ENCODE data around the gene SLC11A2.
A peak's percentile ranks its signal among the peaks of the same experiment; 100 is the strongest.

SLC11A2 gene

DNA sequence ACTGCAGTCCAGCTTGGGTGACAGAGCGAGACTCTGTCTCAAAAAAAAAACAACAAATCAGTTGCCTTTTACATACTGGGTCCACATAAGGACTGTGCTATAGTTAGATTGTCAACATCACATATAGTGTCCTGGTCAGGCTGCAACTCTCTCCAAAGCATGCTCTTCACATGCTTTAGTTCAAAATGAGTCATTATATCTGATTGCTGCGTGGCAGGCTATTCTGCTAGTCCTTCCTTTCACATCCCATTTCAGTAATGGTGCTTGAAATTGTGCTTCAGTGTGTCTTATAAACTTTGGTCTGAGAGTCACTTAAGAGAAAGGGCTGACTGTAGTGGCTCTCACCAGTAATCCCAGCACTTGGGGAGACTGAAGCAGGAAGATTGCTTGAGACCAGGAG is 28.9 kb upstream of the SLC11A2 start:
- H3K4me1 ChIP-seq (ENCODE audit: control insufficient read depth in 2 of 2, insufficient read depth in 2 of 2, low read length in 2 of 2) = no peaks in the 10 kb centered on the region
- no peak overlapping the region for H3K27ac ChIP-seq (ENCODE audit: low read depth in 2 of 2, low read length in 2 of 2)
- no peak overlapping the region for H3K9ac ChIP-seq (ENCODE audit: low read depth in 1 of 2, low read length in 2 of 2)
- no peaks in the 10 kb centered on the region for H3K9me3 ChIP-seq (ENCODE audit: control insufficient read depth in 2 of 2, low read length in 2 of 2)
- no peak overlapping the region for H3K4me3 ChIP-seq (ENCODE audit: low read length in 2 of 2)
- H3K36me3 ChIP-seq (ENCODE audit: control insufficient read depth in 2 of 2, insufficient read depth in 2 of 2, low read length in 2 of 2) = peaks cover 54 to 62% of the 10 kb centered on the region in 2 donors
- no peaks in the 10 kb centered on the region for H3K27me3 ChIP-seq (ENCODE audit: control insufficient read depth in 2 of 2, insufficient read depth in 2 of 2, low read length in 2 of 2)

GRCh38 chr12:51051787-51052186 is 25.6 kb upstream of the SLC11A2 start:
- H3K36me3 ChIP-seq (ENCODE audit: control insufficient read depth in 2 of 2, insufficient read depth in 2 of 2, low read length in 2 of 2) = peaks cover 32 to 36% of the 10 kb centered on the region in 2 donors

GRCh38 chr12:51049525-51049924 is 23.3 kb upstream of the SLC11A2 start:
- Histone ChIP-seq H3K4me3 (ENCODE audit: low read length in 2 of 2) (peak overlapping the region; percentile 94 to 99), H3K27ac (ENCODE audit: low read depth in 2 of 2, low read length in 2 of 2) (no peak overlapping the region), H3K36me3 (ENCODE audit: control insufficient read depth in 2 of 2, insufficient read depth in 2 of 2, low read length in 2 of 2) (peaks cover 18 to 19% of the 10 kb centered on the region in 2 donors), H3K4me1 (ENCODE audit: control insufficient read depth in 2 of 2, insufficient read depth in 2 of 2, low read length in 2 of 2) (peaks cover 4 to 21% of the 10 kb centered on the region in 2 donors), H3K27me3 (ENCODE audit: control insufficient read depth in 2 of 2, insufficient read depth in 2 of 2, low read length in 2 of 2) (no peaks in the 10 kb centered on the region), H3K9me3 (ENCODE audit: control insufficient read depth in 2 of 2, low read length in 2 of 2) (no peaks in the 10 kb centered on the region), H3K9ac (ENCODE audit: low read depth in 1 of 2, low read length in 2 of 2) (peak overlapping the region; percentile 96 to 99)

More at GRCh38 chr12:51051787-51052186, 25.6 kb upstream of the SLC11A2 start:
- Histone ChIP-seq H3K9ac (ENCODE audit: low read depth in 1 of 2, low read length in 2 of 2) (no peak overlapping the region), H3K27ac (ENCODE audit: low read depth in 2 of 2, low read length in 2 of 2) (no peak overlapping the region), H3K27me3 (ENCODE audit: control insufficient read depth in 2 of 2, insufficient read depth in 2 of 2, low read length in 2 of 2) (no peaks in the 10 kb centered on the region), H3K4me1 (ENCODE audit: control insufficient read depth in 2 of 2, insufficient read depth in 2 of 2, low read length in 2 of 2) (peaks cover 4 to 21% of the 10 kb centered on the region in 2 donors), H3K4me3 (ENCODE audit: low read length in 2 of 2) (no peak overlapping the region), H3K9me3 (ENCODE audit: control insufficient read depth in 2 of 2, low read length in 2 of 2) (no peaks in the 10 kb centered on the region)

- Histone ChIP-seq H3K27ac (ENCODE audit: low read depth in 2 of 2, low read length in 2 of 2) (peak overlapping the region; percentile 99), H3K9ac (ENCODE audit: low read depth in 1 of 2, low read length in 2 of 2) (peak overlapping the region; percentile 96 to 99), H3K4me3 (ENCODE audit: low read length in 2 of 2) (peak overlapping the region; percentile 94 to 99), H3K36me3 (ENCODE audit: control insufficient read depth in 2 of 2, insufficient read depth in 2 of 2, low read length in 2 of 2) (peaks cover 10 to 11% of the 10 kb centered on the region in 2 donors), H3K9me3 (ENCODE audit: control insufficient read depth in 2 of 2, low read length in 2 of 2) (no peaks in the 10 kb centered on the region), H3K27me3 (ENCODE audit: control insufficient read depth in 2 of 2, insufficient read depth in 2 of 2, low read length in 2 of 2) (no peaks in the 10 kb centered on the region), H3K4me1 (ENCODE audit: control insufficient read depth in 2 of 2, insufficient read depth in 2 of 2, low read length in 2 of 2) (peaks cover 4 to 21% of the 10 kb centered on the region in 2 donors)
Measured at GRCh38 chr12:51048661-51049251, 22.6 kb upstream of the SLC11A2 start.

- Histone ChIP-seq H3K27me3 (ENCODE audit: control insufficient read depth in 2 of 2, insufficient read depth in 2 of 2, low read length in 2 of 2) (no peaks in the 10 kb centered on the region), H3K9ac (ENCODE audit: low read depth in 1 of 2, low read length in 2 of 2) (peak within 1 kb of the TSS; percentile 96 to 99), H3K36me3 (ENCODE audit: control insufficient read depth in 2 of 2, insufficient read depth in 2 of 2, low read length in 2 of 2) (peaks cover 3 to 9% of the 10 kb centered on the region in 2 donors), H3K4me1 (ENCODE audit: control insufficient read depth in 2 of 2, insufficient read depth in 2 of 2, low read length in 2 of 2) (peaks cover 4 to 21% of the 10 kb centered on the region in 2 donors), H3K9me3 (ENCODE audit: control insufficient read depth in 2 of 2, low read length in 2 of 2) (no peaks in the 10 kb centered on the region), H3K4me3 (ENCODE audit: low read length in 2 of 2) (peak within 1 kb of the TSS; percentile 94 to 99), H3K27ac (ENCODE audit: low read depth in 2 of 2, low read length in 2 of 2) (peak within 1 kb of the TSS; percentile 99)
Measured at GRCh38 chr12:51047655-51048540, 21.7 kb upstream of the SLC11A2 start, which contains the start of gene LETMD1. TSS of gene LETMD1 (plus strand) at chr12:51048327. CDS start at chr12:51048357, 30 bp downstream.

GRCh38 chr12:51036279-51036678 is 10.1 kb upstream of the SLC11A2 start:
- Histone ChIP-seq H3K9me3 (ENCODE audit: control insufficient read depth in 2 of 2, low read length in 2 of 2) (no peaks in the 10 kb centered on the region), H3K27ac (ENCODE audit: low read depth in 2 of 2, low read length in 2 of 2) (no peak overlapping the region), H3K27me3 (ENCODE audit: control insufficient read depth in 2 of 2, insufficient read depth in 2 of 2, low read length in 2 of 2) (no peaks in the 10 kb centered on the region), H3K36me3 (ENCODE audit: control insufficient read depth in 2 of 2, insufficient read depth in 2 of 2, low read length in 2 of 2) (no peaks in the 10 kb centered on the region), H3K4me3 (ENCODE audit: low read length in 2 of 2) (no peak overlapping the region), H3K4me1 (ENCODE audit: control insufficient read depth in 2 of 2, insufficient read depth in 2 of 2, low read length in 2 of 2) (no peaks in the 10 kb centered on the region), H3K9ac (ENCODE audit: low read depth in 1 of 2, low read length in 2 of 2) (no peak overlapping the region)

DNA sequence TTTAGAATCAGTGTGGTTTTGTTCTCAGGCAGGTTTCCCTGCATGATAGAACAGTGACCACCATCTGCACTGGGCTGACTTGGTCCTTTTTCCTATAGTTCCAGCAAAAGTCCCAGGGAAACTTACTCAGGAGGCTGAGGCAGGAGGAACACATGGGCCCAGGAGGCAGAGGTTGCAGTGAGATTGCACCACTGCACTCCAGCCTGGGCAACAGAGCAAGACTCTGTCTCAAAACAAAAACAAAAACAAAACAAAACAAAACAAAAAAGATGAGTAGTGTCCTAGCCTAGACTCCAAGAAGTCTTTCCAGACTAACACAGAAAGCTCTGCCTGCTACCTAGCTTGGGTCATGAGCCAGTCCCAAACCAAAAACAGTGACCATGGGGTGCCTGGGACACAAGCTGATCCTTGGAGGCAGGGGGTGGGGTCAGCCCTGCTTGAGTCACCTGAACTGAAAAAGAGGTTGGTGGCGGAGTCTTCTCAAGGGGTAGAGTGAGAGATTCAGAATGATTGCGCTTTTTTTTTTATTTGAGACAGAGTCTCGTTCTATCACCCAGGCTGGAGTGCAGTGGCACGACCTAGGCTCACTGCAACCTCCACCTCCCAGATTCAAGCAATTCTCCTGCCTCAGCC is 7.4 kb upstream of the SLC11A2 start:
- Histone ChIP-seq H3K36me3 (ENCODE audit: control insufficient read depth in 2 of 2, insufficient read depth in 2 of 2, low read length in 2 of 2) (no peaks in the 10 kb centered on the region), H3K27me3 (ENCODE audit: control insufficient read depth in 2 of 2, insufficient read depth in 2 of 2, low read length in 2 of 2) (no peaks in the 10 kb centered on the region), H3K27ac (ENCODE audit: low read depth in 2 of 2, low read length in 2 of 2) (no peak overlapping the region), H3K9ac (ENCODE audit: low read depth in 1 of 2, low read length in 2 of 2) (no peak overlapping the region), H3K9me3 (ENCODE audit: control insufficient read depth in 2 of 2, low read length in 2 of 2) (no peaks in the 10 kb centered on the region), H3K4me3 (ENCODE audit: low read length in 2 of 2) (no peak overlapping the region), H3K4me1 (ENCODE audit: control insufficient read depth in 2 of 2, insufficient read depth in 2 of 2, low read length in 2 of 2) (no peaks in the 10 kb centered on the region)

GRCh38 chr12:51033048-51033447 is 6.9 kb upstream of the SLC11A2 start:
- Histone ChIP-seq H3K9ac (ENCODE audit: low read depth in 1 of 2, low read length in 2 of 2) (no peak overlapping the region), H3K4me1 (ENCODE audit: control insufficient read depth in 2 of 2, insufficient read depth in 2 of 2, low read length in 2 of 2) (no peaks in the 10 kb centered on the region), H3K4me3 (ENCODE audit: low read length in 2 of 2) (no peak overlapping the region), H3K27ac (ENCODE audit: low read depth in 2 of 2, low read length in 2 of 2) (no peak overlapping the region), H3K27me3 (ENCODE audit: control insufficient read depth in 2 of 2, insufficient read depth in 2 of 2, low read length in 2 of 2) (no peaks in the 10 kb centered on the region), H3K36me3 (ENCODE audit: control insufficient read depth in 2 of 2, insufficient read depth in 2 of 2, low read length in 2 of 2) (no peaks in the 10 kb centered on the region), H3K9me3 (ENCODE audit: control insufficient read depth in 2 of 2, low read length in 2 of 2) (no peaks in the 10 kb centered on the region)

- Histone ChIP-seq H3K9me3 (ENCODE audit: control insufficient read depth in 2 of 2, low read length in 2 of 2) (no peaks in the 10 kb centered on the region), H3K27ac (ENCODE audit: low read depth in 2 of 2, low read length in 2 of 2) (no peak overlapping the region), H3K36me3 (ENCODE audit: control insufficient read depth in 2 of 2, insufficient read depth in 2 of 2, low read length in 2 of 2) (no peaks in the 10 kb centered on the region), H3K9ac (ENCODE audit: low read depth in 1 of 2, low read length in 2 of 2) (no peak overlapping the region), H3K4me3 (ENCODE audit: low read length in 2 of 2) (peak overlapping the region in 1 of 2 donors; percentile 39), H3K27me3 (ENCODE audit: control insufficient read depth in 2 of 2, insufficient read depth in 2 of 2, low read length in 2 of 2) (no peaks in the 10 kb centered on the region), H3K4me1 (ENCODE audit: control insufficient read depth in 2 of 2, insufficient read depth in 2 of 2, low read length in 2 of 2) (peaks cover 10 to 11% of the 10 kb centered on the region in 2 donors)
Measured at GRCh38 chr12:51028813-51029150, 2.6 kb upstream of the SLC11A2 start.
